Heart left ventricle (tissue), 16 donors: ENCODE data around the gene TMEM222. TPM values are rescaled to one million over a fixed set of nuclear protein-coding genes. Genes with fewer than 3 reads are reported as not detected.

Experiments used
- ATAC-seq, 4 donors: fragments of 200-7000 bp; cut with Tn5 transposase; one replicate each; pipeline ENCODE4 v1.9.1; 2020 to 2022; ENCODE audit warnings: moderate library complexity in 4 of 4, mild to moderate bottlenecking in 3 of 4, moderate number of reproducible peaks in 1 of 4
- DNase-seq, 5 donors: peaks; one replicate each; pipeline ENCODE4 v3.0.0-alpha.2; 2020
- H3K27ac ChIP-seq, 12 donors: fragments of 200-600 bp; sonication (generic) in 4 of 12; one replicate each; pipeline versions ENCODE4 v1.5.0 to v1.8.0; 2016 to 2022; ENCODE audit warnings: mild to moderate bottlenecking in 2 of 12
- H3K27me3 ChIP-seq, 9 donors: fragments of 200-600 bp; sonication (generic) in 2 of 9; one replicate each; pipeline versions ENCODE4 v1.5.1 to v1.8.0; 2016 to 2022; ENCODE audit warnings: mild to moderate bottlenecking in 3 of 9
- H3K36me3 ChIP-seq, 9 donors: fragments of 200-600 bp; sonication (generic) in 2 of 9; one replicate each; pipeline versions ENCODE4 v1.5.0 to v1.8.0; 2018 to 2022; ENCODE audit warnings: mild to moderate bottlenecking in 2 of 9
- H3K4me1 ChIP-seq, 12 donors: fragments of 200-600 bp; sonication (generic) in 4 of 12; one replicate each; pipeline versions ENCODE4 v1.5.0 to v1.8.0; 2016 to 2022; ENCODE audit warnings: mild to moderate bottlenecking in 3 of 12
- H3K4me3 ChIP-seq, 12 donors: fragments of 200-600 bp; sonication (generic) in 4 of 12; one replicate each; pipeline versions ENCODE4 v1.5.0 to v1.8.0; 2017 to 2022; ENCODE audit warnings: mild to moderate bottlenecking in 9 of 12, moderate library complexity in 4 of 12
- H3K9me3 ChIP-seq, 12 donors: fragments of 200-600 bp; sonication (generic) in 4 of 12; one replicate each; pipeline versions ENCODE4 v1.5.0 to v1.8.0; 2016 to 2022; ENCODE audit warnings: mild to moderate bottlenecking in 1 of 12
- CTCF ChIP-seq, 12 donors: fragments of 200-600 bp; sonication (generic) in 4 of 12; IDR thresholded peaks; one replicate each; pipeline versions ENCODE4 v1.5.0 to v1.8.0; 2018 to 2022; ENCODE audit warnings: antibody characterized with exemption in 12 of 12, mild to moderate bottlenecking in 5 of 12
- POLR2A ChIP-seq, 2 donors: fragments of 450-650 bp; IDR thresholded peaks; one replicate each; pipeline ENCODE4 v1.6.1; 2017; ENCODE audit warnings: antibody characterized with exemption in 2 of 2, mild to moderate bottlenecking in 2 of 2, moderate library complexity in 2 of 2
- WGBS, 4 donors: extraction: QIAGEN DNeasy Blood & Tissue Kit in 2 of 4; methylation state at CpG; one replicate each; pipeline versions ENCODE4 v1.1.5 to v1.1.7; 2013 to 2018; 5-methylcytosine and 5-hydroxymethylcytosine counted together
- intact Hi-C, 10 donors: fragments of 100-400 bp; cut with DNase I; formaldehyde crosslinking; loops; one replicate each; pipeline versions ENCODE4 v1.11.1 to v1.14.2; 2022
- polyA plus RNA-seq, 2 donors: library from polyadenylated mRNA; stranded (reverse); fragments of 200-250 nt; gene quantifications; one replicate each; pipeline ENCODE4 v1.2.3, GENCODE V29; 2013
- total RNA-seq, 9 donors: library from RNA; depleted of rRNA in 2 of 9; stranded (reverse); fragments of >200 nt in 2 of 9; fragmentation: NEBNext Ultra II Directional in 3 of 9; extraction: Animal tissue kit (Norgen Biotek cat#: 25700) in 3 of 9; gene quantifications; one replicate each; pipeline versions ENCODE4 v1.1.0 to v1.2.4, GENCODE V29; 2016 to 2023
- donor health status: ischemic (EF 13 %, LVEDD 7.1; RV severe dilation, severe dysfunction).
- donor health status: healthy with polysubstance abuse.
- donor health status: DM: no; HTN: yes; CAD: no.
- donor health status: DM: no; HTN: no; CAD: no.
- donor health status: ischemic (EF 25% LVEDD 6.9; RV normal size, moderate dysfunction).
- donor health status: ischemic (EF 25% LVEDD 5.7; RV mildly dilated, moderate dysfunction).
- donor health status: healthy.
- donor health status: DM: yes; HTN: yes; CAD: no.
- donor health status: ischemic (EF 35%, LVEDD 5.7; RV mildly dilated, moderate dysfunction).
- donor health status: nonischemic (EF 11% LVEDD 7.7; RV severe dilation, severe dysfunction).
- donor health status: DM: yes; HTN: yes; CAD: no.
- donor health status: PGD.
- donor health status: ischemic (EF 29% LVEDD 5.4; RV normal size, mild dysfunction).
- donor health status: nonischemic (EF 23%, LVEDD 6.1; RV moderate dilation, normal function).

The TMEM222 gene
- total and polyA plus RNA-seq, 11 donors, result 18.1 to 49.3 (median 26.2) TPM

GRCh38 chr1:27292106-27292505 lies 29.9 kb upstream of the TMEM222 start:
- TF ChIP-seq CTCF (IDR thresholded peaks at IDR 0.05) (no peak), POLR2A (IDR thresholded peaks at IDR 0.05) (no peak)
- H3K27ac ChIP-seq, result peak overlapping the region in 2 of 12 donors; percentile 4 to 8
- intact Hi-C loops, result loop anchor here in 1 of 10 donors (10.0 kb wide), 1 partner anchor 373 kb away; no protein-coding TSS in a partner anchor

GRCh38 chr1:27293915-27294314 lies 28.0 kb upstream of the TMEM222 start:
- Histone ChIP-seq H3K27ac (no peak overlapping the region), H3K9me3 (no peaks in the 10 kb centered on the region), H3K4me1 (peaks cover 0 to 17% (median 9%) of the 10 kb centered on the region in 12 donors), H3K36me3 (peaks cover 0 to 86% (median 79%) of the 10 kb centered on the region in 9 donors), H3K4me3 (no peak overlapping the region), H3K27me3 (no peaks in the 10 kb centered on the region)
- DNase-seq, result no peak
- 91 to 96% (median 95%) methylated on average over 8 of the region's 8 CpGs for WGBS, 4 donors
- TF ChIP-seq CTCF (IDR thresholded peaks at IDR 0.05) (no peak), POLR2A (IDR thresholded peaks at IDR 0.05) (no peak)
- intact Hi-C loops, result loop anchor here in 1 of 10 donors (10.0 kb wide), 1 partner anchor 371 kb away; no protein-coding TSS in a partner anchor
- ATAC-seq, result no peak

More at GRCh38 chr1:27292106-27292505, 29.9 kb upstream of the TMEM222 start:
- 54 to 73% (median 63%) methylated on average over 5 of the region's 5 CpGs for WGBS, 4 donors
- no peak for DNase-seq
- ATAC-seq, result peak in 3 of 4 donors; percentile 45 to 74 (median 68)
- H3K9me3 ChIP-seq, result no peaks in the 10 kb centered on the region
- no peaks in the 10 kb centered on the region for H3K27me3 ChIP-seq
- no peak overlapping the region for H3K4me3 ChIP-seq
- H3K36me3 ChIP-seq, result peaks cover 0 to 81% (median 73%) of the 10 kb centered on the region in 9 donors
- H3K4me1 ChIP-seq, result peaks cover 0 to 9% (median 0%) of the 10 kb centered on the region in 12 donors

GRCh38 chr1:27296773-27297291 lies 25.1 kb upstream of the TMEM222 start:
- intact Hi-C loops, result loop anchor here in 5 of 10 donors (2.0 to 10.0 kb wide), 6 partner anchors 310 to 370 kb away; no protein-coding TSS in a partner anchor
- Histone ChIP-seq H3K9me3 (no peaks in the 10 kb centered on the region), H3K4me1 (peaks cover 3 to 44% (median 31%) of the 10 kb centered on the region in 12 donors), H3K36me3 (peaks cover 0 to 86% (median 71%) of the 10 kb centered on the region in 9 donors), H3K27me3 (no peaks in the 10 kb centered on the region), H3K27ac (peak overlapping the region in 1 of 12 donors; percentile 85), H3K4me3 (no peak overlapping the region)
- WGBS, 4 donors, result 18 to 39% (median 38%) methylated on average over 8 to 10 of the region's 10 CpGs
- peak; percentile 61 to 83 (median 70) for DNase-seq
- ATAC-seq, result peak in 2 of 4 donors; percentile 13
- TF ChIP-seq POLR2A (IDR thresholded peaks at IDR 0.05) (no peak), CTCF (IDR thresholded peaks at IDR 0.05) (peak; percentile 43 to 70 (median 60))

GRCh38 chr1:27297903-27298302 lies 24.1 kb upstream of the TMEM222 start:
- no peak overlapping the region for H3K4me3 ChIP-seq
- DNase-seq, result no peak
- H3K36me3 ChIP-seq, result peaks cover 0 to 83% (median 71%) of the 10 kb centered on the region in 9 donors
- H3K9me3 ChIP-seq, result no peaks in the 10 kb centered on the region
- ATAC-seq, result no peak
- TF ChIP-seq CTCF (IDR thresholded peaks at IDR 0.05), result no peak
- TF ChIP-seq POLR2A (IDR thresholded peaks at IDR 0.05), result no peak
- peaks cover 3 to 44% (median 31%) of the 10 kb centered on the region in 12 donors for H3K4me1 ChIP-seq
- no peaks in the 10 kb centered on the region for H3K27me3 ChIP-seq
- WGBS, 4 donors, result 96 to 100% (median 97%) methylated on average over 3 of the region's 3 CpGs
- intact Hi-C loops, result loop anchor here in 5 of 10 donors (2.0 to 10.0 kb wide), 6 partner anchors 309 to 369 kb away; no protein-coding TSS in a partner anchor
- peak overlapping the region in 3 of 12 donors; percentile 79 to 94 (median 85) for H3K27ac ChIP-seq
